Astrocyte (in vitro differentiated cells and primary cell): Measurements from ENCODE around the gene DSG3. TPM values are rescaled to one million over a fixed set of nuclear protein-coding genes. Genes with fewer than 3 reads are reported as not detected.

Source experiments
- DNase-seq: peaks from one replicate; pipeline ENCODE4 v3.0.0-alpha.2; 2010; ENCODE audit warnings: low read depth
- FAIRE-seq: peaks from 2 replicates; lab custom pipeline; 2011; peaks lifted over from hg19 to GRCh38; lab: Jason Lieb, UNC
- H2AFZ ChIP-seq: 2 replicates; pipeline ENCODE4 v1.6.0; 2012; ENCODE audit warnings: low read depth, low read length, inconsistent platforms
- H3K27ac ChIP-seq: 2 replicates; pipeline ENCODE4 v1.5.1; 2011; ENCODE audit warnings: low read depth, low read length, inconsistent platforms
- H3K27me3 ChIP-seq: 2 replicates; pipeline ENCODE4 v1.6.0; 2011; ENCODE audit warnings: low read length, inconsistent platforms; ENCODE audit not compliant: insufficient read depth
- H3K36me3 ChIP-seq: 2 replicates; pipeline ENCODE4 v1.5.1; 2011; ENCODE audit warnings: low read length, inconsistent platforms; ENCODE audit not compliant: insufficient read depth
- H3K4me1 ChIP-seq: 2 replicates; pipeline ENCODE4 v1.5.1; 2011; ENCODE audit warnings: low read length, inconsistent platforms; ENCODE audit not compliant: insufficient read depth
- H3K4me2 ChIP-seq: 2 replicates; pipeline ENCODE4 v1.6.0; 2012; ENCODE audit warnings: low read length, inconsistent platforms
- H3K4me3 ChIP-seq: 2 replicates; pipeline ENCODE4 v1.5.1; 2011; ENCODE audit warnings: low read depth, mild to moderate bottlenecking, low read length, inconsistent platforms; ENCODE audit not compliant: insufficient read depth
- H3K79me2 ChIP-seq: 2 replicates; pipeline ENCODE4 v1.6.0; 2012; ENCODE audit warnings: mild to moderate bottlenecking, low read length, inconsistent platforms; ENCODE audit not compliant: insufficient read depth
- H3K9ac ChIP-seq: 2 replicates; pipeline ENCODE4 v1.6.0; 2012; ENCODE audit warnings: mild to moderate bottlenecking, low read length, inconsistent platforms
- H3K9me3 ChIP-seq: 2 replicates; pipeline ENCODE4 v1.5.1; 2012; ENCODE audit warnings: low read depth, mild to moderate bottlenecking, low read length, inconsistent platforms; ENCODE audit not compliant: insufficient read depth
- H4K20me1 ChIP-seq: 2 replicates; pipeline ENCODE4 v1.6.0; 2012; ENCODE audit warnings: low read length, inconsistent platforms; ENCODE audit not compliant: insufficient read depth
- H3K27ac Mint-ChIP-seq: one replicate; pipeline ENCODE4 v1.8.0; 2021; ENCODE audit warnings: mild to moderate bottlenecking, mixed read lengths; ENCODE audit not compliant: unreplicated experiment
- H3K27me3 Mint-ChIP-seq: one replicate; pipeline ENCODE4 v1.8.0; 2021; ENCODE audit warnings: low read depth, mixed read lengths; ENCODE audit not compliant: unreplicated experiment
- H3K36me3 Mint-ChIP-seq: one replicate; pipeline ENCODE4 v1.8.0; 2021; ENCODE audit warnings: low read depth, mixed read lengths; ENCODE audit not compliant: unreplicated experiment
- H3K4me1 Mint-ChIP-seq: one replicate; pipeline ENCODE4 v1.8.0; 2021; ENCODE audit warnings: low read depth, mixed read lengths; ENCODE audit not compliant: unreplicated experiment
- H3K4me3 Mint-ChIP-seq: one replicate; pipeline ENCODE4 v1.8.0; 2021; ENCODE audit warnings: mild to moderate bottlenecking, moderate library complexity, mixed read lengths; ENCODE audit not compliant: unreplicated experiment
- H3K9me3 Mint-ChIP-seq: one replicate; pipeline ENCODE4 v1.8.0; 2021; ENCODE audit warnings: mild to moderate bottlenecking, mixed read lengths; ENCODE audit not compliant: unreplicated experiment
- EZH2 ChIP-seq: IDR thresholded peaks from 2 replicates; pipeline ENCODE4 v1.6.1; 2012; ENCODE audit warnings: mild to moderate bottlenecking, low read length, inconsistent platforms; ENCODE audit not compliant: insufficient read depth
- total RNA-seq: library from RNA; stranded (reverse); gene quantifications from 2 replicates; pipeline ENCODE4 v1.2.1, GENCODE V29; 2021
- TF ChIP-seq, protein P1 (sequence below): IDR thresholded peaks from 2 replicates; pipeline ENCODE4 v1.5.1; 2011; ENCODE audit warnings: low read depth, mild to moderate bottlenecking, inconsistent platforms, low read length, moderate library complexity; ENCODE audit not compliant: insufficient read depth

The DSG3 gene
- total RNA-seq, 1 donor from 2014 or later: 0.64 TPM

DNA sequence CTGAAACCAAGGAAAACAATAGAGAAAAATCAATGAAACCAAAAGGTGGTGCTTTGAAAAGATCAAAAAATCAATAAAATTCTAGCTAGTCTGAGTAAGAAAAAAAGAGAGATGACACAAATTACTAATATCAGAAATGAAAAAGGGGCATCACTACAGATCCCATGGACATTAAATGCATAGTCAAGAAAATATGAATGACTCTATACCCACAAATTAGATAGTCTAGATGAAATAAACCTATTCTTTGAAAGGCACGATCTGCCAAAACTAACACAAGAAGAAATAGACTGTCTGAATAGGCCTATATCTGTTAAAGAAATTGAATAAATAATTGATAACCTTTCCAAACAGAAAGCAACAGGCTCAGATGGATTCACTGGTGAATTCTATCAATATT is 15.2 kb upstream of the DSG3 start:
- H3K4me3 ChIP-seq: no peak overlapping the region
- H3K27ac ChIP-seq: no peak overlapping the region
- no peak overlapping the region for H3K9ac ChIP-seq
- TF ChIP-seq, protein P1, sequence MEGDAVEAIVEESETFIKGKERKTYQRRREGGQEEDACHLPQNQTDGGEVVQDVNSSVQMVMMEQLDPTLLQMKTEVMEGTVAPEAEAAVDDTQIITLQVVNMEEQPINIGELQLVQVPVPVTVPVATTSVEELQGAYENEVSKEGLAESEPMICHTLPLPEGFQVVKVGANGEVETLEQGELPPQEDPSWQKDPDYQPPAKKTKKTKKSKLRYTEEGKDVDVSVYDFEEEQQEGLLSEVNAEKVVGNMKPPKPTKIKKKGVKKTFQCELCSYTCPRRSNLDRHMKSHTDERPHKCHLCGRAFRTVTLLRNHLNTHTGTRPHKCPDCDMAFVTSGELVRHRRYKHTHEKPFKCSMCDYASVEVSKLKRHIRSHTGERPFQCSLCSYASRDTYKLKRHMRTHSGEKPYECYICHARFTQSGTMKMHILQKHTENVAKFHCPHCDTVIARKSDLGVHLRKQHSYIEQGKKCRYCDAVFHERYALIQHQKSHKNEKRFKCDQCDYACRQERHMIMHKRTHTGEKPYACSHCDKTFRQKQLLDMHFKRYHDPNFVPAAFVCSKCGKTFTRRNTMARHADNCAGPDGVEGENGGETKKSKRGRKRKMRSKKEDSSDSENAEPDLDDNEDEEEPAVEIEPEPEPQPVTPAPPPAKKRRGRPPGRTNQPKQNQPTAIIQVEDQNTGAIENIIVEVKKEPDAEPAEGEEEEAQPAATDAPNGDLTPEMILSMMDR: no peak
- TF ChIP-seq EZH2: no peak
- peaks cover 5% of the 10 kb centered on the region for H3K9me3 Mint-ChIP-seq
- H3K9me3 ChIP-seq: no peaks in the 10 kb centered on the region
- H3K36me3 ChIP-seq: no peaks in the 10 kb centered on the region
- no peak overlapping the region for H2AFZ ChIP-seq
- peaks cover 18% of the 10 kb centered on the region for H3K4me1 Mint-ChIP-seq
- no peak for DNase-seq
- no peak overlapping the region for H3K4me2 ChIP-seq
- no peak overlapping the region for H3K4me3 Mint-ChIP-seq
- no peaks in the 10 kb centered on the region for H3K36me3 Mint-ChIP-seq
- H4K20me1 ChIP-seq: no peaks in the 10 kb centered on the region
- no peaks in the 10 kb centered on the region for H3K27me3 Mint-ChIP-seq
- no peak for FAIRE-seq
- no peaks in the 10 kb centered on the region for H3K4me1 ChIP-seq
- H3K27me3 ChIP-seq: no peaks in the 10 kb centered on the region
- H3K27ac Mint-ChIP-seq: no peak overlapping the region
- no peaks in the 10 kb centered on the region for H3K79me2 ChIP-seq

DNA sequence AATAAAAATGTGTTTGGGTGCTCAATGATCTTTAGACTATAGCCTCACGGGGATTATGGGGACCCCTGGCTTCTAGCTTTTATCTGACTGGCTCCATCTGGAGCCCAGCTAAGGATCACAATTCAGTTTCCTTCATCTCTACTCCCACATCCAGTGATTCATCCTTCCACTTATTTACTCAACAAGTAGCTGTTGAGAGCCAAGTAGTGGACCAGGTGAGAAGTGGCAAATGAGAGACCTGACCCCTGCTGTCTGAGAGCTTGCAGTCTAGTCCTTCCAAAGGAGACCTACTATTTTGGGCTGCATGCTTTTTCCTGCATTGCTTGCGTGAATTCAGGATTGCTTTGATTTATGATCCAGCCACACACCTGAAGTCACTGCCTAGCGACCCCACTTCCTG is 10.7 kb upstream of the DSG3 start:
- Histone ChIP-seq H3K79me2 (no peaks in the 10 kb centered on the region), H3K4me3 (no peak overlapping the region), H3K9me3 (no peaks in the 10 kb centered on the region), H3K4me1 (no peaks in the 10 kb centered on the region), H3K4me2 (no peak overlapping the region), H3K36me3 (no peaks in the 10 kb centered on the region), H3K27ac (no peak overlapping the region), H3K27me3 (no peaks in the 10 kb centered on the region), H4K20me1 (no peaks in the 10 kb centered on the region), H2AFZ (no peak overlapping the region), H3K9ac (no peak overlapping the region)
- Mint-ChIP-seq H3K9me3 (peaks cover 4% of the 10 kb centered on the region), H3K27ac (no peak overlapping the region), H3K4me3 (no peak overlapping the region), H3K4me1 (no peaks in the 10 kb centered on the region), H3K36me3 (no peaks in the 10 kb centered on the region), H3K27me3 (no peaks in the 10 kb centered on the region)
- TF ChIP-seq, protein P1: no peak
- no peak for TF ChIP-seq EZH2
- no peak for DNase-seq
- no peak for FAIRE-seq

DNA sequence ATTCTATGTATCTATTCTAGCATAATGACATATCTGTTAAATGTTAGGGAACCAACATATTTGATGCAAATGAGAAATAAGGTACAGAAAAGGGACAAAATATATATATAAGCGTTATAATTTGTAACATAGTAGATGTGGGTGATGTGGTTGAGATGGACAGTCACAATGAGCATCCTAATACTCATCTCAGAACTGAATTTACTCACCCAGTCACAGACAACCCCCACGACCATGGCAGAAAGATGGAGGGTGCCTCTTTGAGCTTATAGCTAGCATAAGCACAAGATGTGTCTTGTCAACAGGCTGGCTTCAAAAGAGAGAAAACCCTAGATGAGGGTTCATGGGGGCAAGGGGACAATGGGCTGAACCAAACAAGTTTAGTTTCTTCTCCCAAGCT is 9.1 kb upstream of the DSG3 start:
- no peaks in the 10 kb centered on the region for H3K9me3 ChIP-seq
- no peaks in the 10 kb centered on the region for H3K36me3 ChIP-seq
- no peak overlapping the region for H3K4me3 ChIP-seq
- H3K4me3 Mint-ChIP-seq: no peak overlapping the region
- H4K20me1 ChIP-seq: no peaks in the 10 kb centered on the region
- H3K27me3 ChIP-seq: no peaks in the 10 kb centered on the region
- H3K4me1 ChIP-seq: no peaks in the 10 kb centered on the region
- DNase-seq (no peak), FAIRE-seq (no peak)
- H3K36me3 Mint-ChIP-seq: no peaks in the 10 kb centered on the region
- H3K9me3 Mint-ChIP-seq: no peaks in the 10 kb centered on the region
- no peaks in the 10 kb centered on the region for H3K27me3 Mint-ChIP-seq
- H3K4me2 ChIP-seq: no peak overlapping the region
- H3K27ac ChIP-seq: no peak overlapping the region
- no peak overlapping the region for H2AFZ ChIP-seq
- H3K9ac ChIP-seq: no peak overlapping the region
- TF ChIP-seq EZH2: no peak
- TF ChIP-seq, protein P1: no peak
- no peaks in the 10 kb centered on the region for H3K4me1 Mint-ChIP-seq
- no peak overlapping the region for H3K27ac Mint-ChIP-seq
- H3K79me2 ChIP-seq: no peaks in the 10 kb centered on the region
